ENCODE measurements around the gene ABI3BP. TPM values are rescaled to one million over a fixed set of nuclear protein-coding genes. Genes with fewer than 3 reads are reported as not detected.

Gene ABI3BP
- total and polyA plus RNA-seq, 7 donors: 1.6 to 23.9 (median 6.9) TPM

- intact Hi-C loops (cut with DNase I): no loop called here
- H3K27ac ChIP-seq: no peak overlapping the region
Measured at GRCh38 chr3:100871306-100871705, 121.9 kb downstream of the ABI3BP start.

DNA sequence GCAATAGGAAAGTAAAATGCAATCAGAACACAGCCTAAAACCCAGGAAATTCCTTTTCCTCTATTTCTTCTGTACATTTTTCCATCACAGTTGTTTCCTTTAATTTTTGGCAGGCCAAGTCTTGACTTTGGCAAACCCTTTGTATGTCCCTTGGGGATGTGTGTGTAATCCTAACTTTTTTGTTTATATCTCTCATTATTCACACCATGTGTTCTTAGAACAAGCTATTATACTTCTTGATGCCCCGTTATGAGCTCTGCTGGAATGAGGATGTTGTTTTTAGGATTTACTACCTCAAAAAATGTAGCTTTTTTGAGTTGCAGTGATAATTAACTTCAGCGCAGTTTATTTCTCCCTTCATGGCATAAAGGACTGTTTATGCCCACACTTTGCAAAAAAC is 123.4 kb downstream of the ABI3BP start:
- intact Hi-C loops (cut with DNase I): no loop called here
- DNase-seq: no peak
- H3K27ac ChIP-seq: no peak overlapping the region
- H3K36me3 ChIP-seq (ENCODE audit: insufficient read depth in 1 of 2, low read depth in 1 of 2): no peaks in the 10 kb centered on the region
- H3K4me3 ChIP-seq: no peak overlapping the region
- ATAC-seq: no peak
- no peaks in the 10 kb centered on the region for H3K4me1 ChIP-seq
- WGBS, 3 donors: 30 to 35% (median 32%) methylated on average over 2 of the region's 2 CpGs
- no peaks in the 10 kb centered on the region for H3K9me3 ChIP-seq
- TF ChIP-seq CTCF (IDR thresholded peaks at IDR 0.05): no peak
- H3K27me3 ChIP-seq (ENCODE audit: insufficient read depth in 3 of 3, low read length in 2 of 3): no peaks in the 10 kb centered on the region

More at GRCh38 chr3:100871306-100871705, 121.9 kb downstream of the ABI3BP start:
- WGBS, 3 donors: 63 to 80% (median 74%) methylated on average over 3 of the region's 3 CpGs
- no peak for TF ChIP-seq CTCF (IDR thresholded peaks at IDR 0.05)
- no peak for ATAC-seq
- H3K27me3 ChIP-seq (ENCODE audit: insufficient read depth in 3 of 3, low read length in 2 of 3): no peaks in the 10 kb centered on the region
- H3K4me3 ChIP-seq: no peak overlapping the region
- no peaks in the 10 kb centered on the region for H3K36me3 ChIP-seq (ENCODE audit: insufficient read depth in 1 of 2, low read depth in 1 of 2)
- DNase-seq: no peak
- no peaks in the 10 kb centered on the region for H3K9me3 ChIP-seq
- H3K4me1 ChIP-seq: no peaks in the 10 kb centered on the region

DNA sequence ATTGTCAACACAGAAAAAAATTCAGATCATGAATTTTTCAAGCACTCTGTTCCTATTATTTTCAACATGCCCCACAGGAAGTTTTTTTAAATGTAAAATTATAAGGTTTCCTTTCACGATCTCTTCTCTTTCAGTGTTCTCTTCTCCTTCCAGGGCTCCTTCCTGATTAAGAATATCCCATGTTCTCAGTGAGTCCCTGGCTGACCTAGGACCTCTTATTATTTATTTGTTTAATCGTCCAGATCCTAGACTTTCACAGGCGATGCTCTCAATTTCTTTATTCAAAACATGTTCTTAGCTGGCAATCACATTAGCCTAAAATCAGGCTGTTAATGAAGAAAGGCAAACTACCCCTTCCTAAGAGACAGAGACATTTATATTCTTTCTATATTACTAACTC is 124.3 kb downstream of the ABI3BP start:
- 47 to 69% (median 50%) methylated on average over 3 of the region's 3 CpGs for WGBS, 3 donors
- no peaks in the 10 kb centered on the region for H3K9me3 ChIP-seq
- no peak overlapping the region for H3K27ac ChIP-seq
- ATAC-seq: no peak
- no peaks in the 10 kb centered on the region for H3K4me1 ChIP-seq
- TF ChIP-seq CTCF (IDR thresholded peaks at IDR 0.05): no peak
- intact Hi-C loops (cut with DNase I): no loop called here
- H3K27me3 ChIP-seq (ENCODE audit: insufficient read depth in 3 of 3, low read length in 2 of 3): no peaks in the 10 kb centered on the region
- H3K4me3 ChIP-seq: no peak overlapping the region
- no peaks in the 10 kb centered on the region for H3K36me3 ChIP-seq (ENCODE audit: insufficient read depth in 1 of 2, low read depth in 1 of 2)
- no peak for DNase-seq

GRCh38 chr3:100868096-100868495 is 125.1 kb downstream of the ABI3BP start:
- no peak for ATAC-seq
- 86 to 97% (median 88%) methylated on average over 1 of the region's 1 CpG for WGBS, 3 donors
- TF ChIP-seq CTCF (IDR thresholded peaks at IDR 0.05): no peak
- no peaks in the 10 kb centered on the region for H3K4me1 ChIP-seq
- no peaks in the 10 kb centered on the region for H3K9me3 ChIP-seq
- no peak for DNase-seq
- H3K36me3 ChIP-seq (ENCODE audit: insufficient read depth in 1 of 2, low read depth in 1 of 2): no peaks in the 10 kb centered on the region
- intact Hi-C loops (cut with DNase I): no loop called here
- no peaks in the 10 kb centered on the region for H3K27me3 ChIP-seq (ENCODE audit: insufficient read depth in 3 of 3, low read length in 2 of 3)
- H3K4me3 ChIP-seq: no peak overlapping the region
- H3K27ac ChIP-seq: no peak overlapping the region

DNA sequence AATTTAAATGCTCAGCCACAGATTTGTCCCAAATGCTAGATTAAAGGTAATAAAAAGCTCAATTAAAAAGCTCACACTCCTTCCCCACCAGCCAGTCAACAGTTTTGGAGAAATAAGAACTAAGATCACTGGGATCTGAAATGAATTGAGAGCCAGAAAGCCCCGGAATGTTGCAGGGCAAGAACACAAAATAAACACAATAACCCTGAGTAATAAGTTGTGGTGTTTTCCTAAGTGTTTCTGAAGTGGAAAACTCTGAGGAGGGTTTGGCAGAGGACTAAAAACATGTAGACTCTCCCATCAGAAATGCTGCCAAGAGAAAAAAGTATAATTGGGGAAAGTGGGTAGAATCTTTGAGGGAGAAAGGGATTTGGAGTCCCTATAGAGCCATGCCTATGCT is 127.8 kb downstream of the ABI3BP start:
- ATAC-seq: no peak
- intact Hi-C loops (cut with DNase I): no loop called here

More for the DNA sequence above, 127.8 kb downstream of the ABI3BP start:
- Histone ChIP-seq H3K4me1 (no peaks in the 10 kb centered on the region), H3K9me3 (no peaks in the 10 kb centered on the region), H3K27me3 (ENCODE audit: insufficient read depth in 3 of 3, low read length in 2 of 3) (no peaks in the 10 kb centered on the region), H3K4me3 (no peak overlapping the region), H3K27ac (no peak overlapping the region), H3K36me3 (ENCODE audit: insufficient read depth in 1 of 2, low read depth in 1 of 2) (no peaks in the 10 kb centered on the region)
- no peak for DNase-seq
- no peak for TF ChIP-seq CTCF (IDR thresholded peaks at IDR 0.05)
- WGBS, 3 donors: 63 to 73% (median 70%) methylated on average over 1 of the region's 1 CpG

Data from psoas muscle (tissue), 8 donors.